H1 (cell line): ENCODE measurements around the gene RRH. TPM values are rescaled to one million over a fixed set of nuclear protein-coding genes. Genes with fewer than 3 reads are reported as not detected.
"Not testable (repeated sequence)": the region's sequence is repeated elsewhere in the genome, so short reads cannot be mapped to it uniquely, and the experiment has no call there.

ENCODE experiments used
- CTCF ChIA-PET: fragments of 300-600 bp; sonication (Branson Sonifier 250); formaldehyde crosslinking; loops from one replicate; lab custom pipeline; 2021; ENCODE audit not compliant: partially characterized antibody; lab: Charles Lee
- POLR2A ChIA-PET: fragments of 300-600 bp; sonication (Branson Sonifier 250); formaldehyde crosslinking; loops from one replicate; lab custom pipeline; 2021; ENCODE audit warnings: inconsistent platforms; ENCODE audit not compliant: partially characterized antibody; lab: Charles Lee
- DNase-seq, 2 experiments: peaks; one replicate each; pipeline versions ENCODE4 v3.0.0 to v3.0.0-alpha.2; 2010 to 2022; ENCODE audit warnings: low spot score in 2 of 2, low read depth in 1 of 2, mixed read lengths in 1 of 2
- FAIRE-seq: peaks from 2 replicates; lab custom pipeline; 2011; peaks lifted over from hg19 to GRCh38; lab: Jason Lieb, UNC
- H2AFZ ChIP-seq: 2 replicates; pipeline ENCODE4 v1.8.1; 2012; ENCODE audit warnings: low read length, inconsistent platforms
- H2AK5ac ChIP-seq: 2 replicates; pipeline ENCODE4 v1.6.1; 2013; ENCODE audit warnings: low read depth, low read length
- H2BK120ac ChIP-seq: replicated peaks from 2 replicates; pipeline ENCODE3; 2013; ENCODE audit warnings: low read depth, low read length, inconsistent platforms
- H2BK12ac ChIP-seq: 2 replicates; pipeline ENCODE4 v1.6.1; 2013; ENCODE audit warnings: low read depth, low read length
- H2BK15ac ChIP-seq: 2 replicates; pipeline ENCODE4 v1.6.1; 2013; ENCODE audit warnings: low read length
- H2BK20ac ChIP-seq: 2 replicates; pipeline ENCODE4 v1.6.1; 2013; ENCODE audit warnings: low read length
- H2BK5ac ChIP-seq: 2 replicates; pipeline ENCODE4 v1.6.1; 2013; ENCODE audit warnings: low read depth, low read length
- H3K14ac ChIP-seq: 2 replicates; pipeline ENCODE4 v1.6.1; 2013; ENCODE audit warnings: inconsistent platforms; ENCODE audit not compliant: insufficient read length
- H3K18ac ChIP-seq: 2 replicates; pipeline ENCODE4 v1.6.1; 2013; ENCODE audit warnings: low read length; ENCODE audit errors: extremely low read depth
- H3K23ac ChIP-seq: 2 replicates; pipeline ENCODE4 v1.6.1; 2013; ENCODE audit warnings: inconsistent platforms; ENCODE audit not compliant: insufficient read length
- H3K23me2 ChIP-seq: 2 replicates; pipeline ENCODE4 v1.6.1; 2013; ENCODE audit warnings: low read depth, low read length
- H3K27ac ChIP-seq: 2 replicates; pipeline ENCODE4 v1.6.1; 2011; ENCODE audit warnings: low read depth, low read length, inconsistent platforms
- H3K27me3 ChIP-seq, 4 experiments: replicated peaks in 1 of 4; 1 replicate in 1 of 4; 2 replicates in 3 of 4; pipeline versions ENCODE4 v1.6.1 to v1.8.1; 2011 to 2013; ENCODE audit warnings: low read length in 3 of 4, mild to moderate bottlenecking in 3 of 4, inconsistent platforms in 2 of 4, mixed read lengths in 2 of 4, moderate library complexity in 1 of 4; ENCODE audit not compliant: control insufficient read depth in 3 of 4, insufficient read depth in 3 of 4; ENCODE audit errors: extremely low read depth in 1 of 4
- H3K36me3 ChIP-seq, 4 experiments: 2 replicates each; pipeline versions ENCODE4 v1.6.1 to v1.8.1; 2011 to 2013; ENCODE audit warnings: mild to moderate bottlenecking in 4 of 4, low read length in 3 of 4, moderate library complexity in 2 of 4, control low read depth in 1 of 4, inconsistent platforms in 1 of 4; ENCODE audit not compliant: insufficient read depth in 4 of 4, control insufficient read depth in 2 of 4
- H3K4ac ChIP-seq: replicated peaks from 2 replicates; pipeline ENCODE3; 2013; ENCODE audit warnings: low read length, low read depth, mixed read lengths, inconsistent platforms; ENCODE audit not compliant: insufficient read length
- H3K4me1 ChIP-seq, 4 experiments: replicated peaks in 1 of 4; 1 replicate in 1 of 4; 2 replicates in 3 of 4; pipeline versions ENCODE4 v1.6.1 to v1.8.1; 2011 to 2013; ENCODE audit warnings: low read length in 3 of 4, inconsistent platforms in 2 of 4, mixed read lengths in 1 of 4; ENCODE audit not compliant: insufficient read depth in 4 of 4, control insufficient read depth in 3 of 4
- H3K4me2 ChIP-seq, 2 experiments: 2 replicates each; pipeline versions ENCODE4 v1.6.1 to v1.8.1; 2011 to 2013; ENCODE audit warnings: low read depth in 2 of 2, low read length in 2 of 2, control low read depth in 1 of 2, inconsistent platforms in 1 of 2, mild to moderate bottlenecking in 1 of 2; ENCODE audit not compliant: insufficient read depth in 1 of 2
- H3K4me3 ChIP-seq, 4 experiments: fragments of 200-600, 300-600 bp in 1 of 4; sonication (generic), shearing (Covaris generic), sonication (Bioruptor Twin) in 1 of 4; 2 replicates each; pipeline versions ENCODE4 v1.5.1 to v1.8.1; 2011 to 2016; ENCODE audit warnings: low read length in 4 of 4, low read depth in 3 of 4, control low read depth in 2 of 4, inconsistent platforms in 2 of 4, mild to moderate bottlenecking in 2 of 4, mixed read lengths in 1 of 4, moderate library complexity in 1 of 4; ENCODE audit not compliant: insufficient read depth in 2 of 4; ENCODE audit errors: extremely low read depth in 1 of 4
- H3K56ac ChIP-seq: replicated peaks from 2 replicates; pipeline ENCODE3; 2013; ENCODE audit warnings: low read depth, mild to moderate bottlenecking, mixed read lengths, low read length, inconsistent platforms; ENCODE audit not compliant: insufficient read length
- H3K79me1 ChIP-seq: 2 replicates; pipeline ENCODE4 v1.6.1; 2013; ENCODE audit warnings: low read depth, low read length, control low read depth
- H3K79me2 ChIP-seq, 2 experiments: 2 replicates each; pipeline versions ENCODE4 v1.6.1 to v1.8.1; 2012 to 2013; ENCODE audit warnings: low read length in 2 of 2, mild to moderate bottlenecking in 2 of 2, inconsistent platforms in 1 of 2; ENCODE audit not compliant: insufficient read depth in 2 of 2, control insufficient read depth in 1 of 2
- H3K9ac ChIP-seq, 4 experiments: replicated peaks in 1 of 4; 1 replicate in 1 of 4; 2 replicates in 3 of 4; pipeline versions ENCODE4 v1.6.1 to v1.8.1; 2011 to 2013; ENCODE audit warnings: low read depth in 3 of 4, low read length in 3 of 4, control low read depth in 2 of 4, mild to moderate bottlenecking in 2 of 4, moderate library complexity in 2 of 4, inconsistent platforms in 1 of 4; ENCODE audit errors: extremely low read depth in 1 of 4
- H3K9me3 ChIP-seq, 2 experiments: 2 replicates each; pipeline versions ENCODE4 v1.6.1 to v1.8.1; 2012 to 2013; ENCODE audit warnings: mild to moderate bottlenecking in 2 of 2, moderate library complexity in 2 of 2, control low read depth in 1 of 2, inconsistent platforms in 1 of 2, low read depth in 1 of 2, low read length in 1 of 2, mixed read lengths in 1 of 2; ENCODE audit not compliant: insufficient read depth in 2 of 2
- H4K20me1 ChIP-seq, 2 experiments: replicated peaks in 1 of 2; 2 replicates each; pipeline versions ENCODE3 to v1.8.1; 2011 to 2013; ENCODE audit warnings: inconsistent platforms in 2 of 2, low read length in 2 of 2, mild to moderate bottlenecking in 1 of 2; ENCODE audit not compliant: insufficient read depth in 2 of 2, control insufficient read depth in 1 of 2
- H4K5ac ChIP-seq: 2 replicates; pipeline ENCODE4 v1.6.1; 2013; ENCODE audit warnings: low read length, low read depth, mixed read lengths, inconsistent platforms; ENCODE audit not compliant: insufficient read length
- H4K8ac ChIP-seq: 2 replicates; pipeline ENCODE4 v1.8.0; 2013; ENCODE audit warnings: mild to moderate bottlenecking, moderate library complexity, low read length, inconsistent platforms; ENCODE audit not compliant: insufficient read depth; ENCODE audit errors: extremely low read depth
- H4K91ac ChIP-seq: replicated peaks from 2 replicates; pipeline ENCODE3; 2013; ENCODE audit warnings: low read length, mixed read lengths, inconsistent platforms; ENCODE audit not compliant: insufficient read length
- EP300 ChIP-seq, 2 experiments: IDR thresholded peaks; 1 replicate in 1 of 2; 2 replicates in 1 of 2; pipeline ENCODE4 v1.6.1; 2011 to 2012; ENCODE audit warnings: low read depth in 2 of 2, low read length in 2 of 2, mild to moderate bottlenecking in 2 of 2, borderline replicate concordance in 1 of 2, inconsistent platforms in 1 of 2, moderate library complexity in 1 of 2
- WGBS, 2 experiments: shearing (Covaris generic) in 1 of 2; methylation state at CpG; one replicate each; pipeline versions ENCODE4 v1.1.6 to v1.1.7; 2013 to 2015; ENCODE audit warnings: low lambda C conversion rate in 2 of 2, mixed read lengths in 2 of 2, inconsistent platforms in 1 of 2, low coverage in 1 of 2, missing lambda C conversion rate in 1 of 2; ENCODE audit not compliant: insufficient replicate concordance in 2 of 2, insufficient coverage in 1 of 2, insufficient read length in 1 of 2; ENCODE audit errors: extremely low coverage in 1 of 2, missing lambda C conversion rate in 1 of 2; 5-methylcytosine and 5-hydroxymethylcytosine counted together
- polyA plus RNA-seq, 7 experiments: library from polyadenylated mRNA; depleted of rRNA in 3 of 7; stranded (reverse) in 5 of 7; unstranded in 2 of 7; fragments of >200 nt in 5 of 7; fragments of 200-250 nt in 2 of 7; gene quantifications; 1 replicate in 5 of 7; 2 replicates in 1 of 7; 4 replicates in 1 of 7; pipeline versions ENCODE4 v1.2.1 to v1.2.3, GENCODE V29; 2011 to 2013; ENCODE audit warnings: missing spikeins in 2 of 7, mixed read lengths in 2 of 7
- total RNA-seq: library from RNA; stranded (reverse); fragmentation: NEBNext Ultra II Directional; extraction: Animal tissue kit (Norgen Biotek cat#: 25700); gene quantifications from 2 replicates; pipeline ENCODE4 v1.2.1, GENCODE V29; 2021

RRH gene
- total and polyA plus RNA-seq, 2 of the 8 experiments (the other 6 are each of a cell fraction or from before 2014, with no cell fraction given): 0.38 TPM; not detected in 1

- H2BK15ac ChIP-seq, H3K23me2 ChIP-seq, H3K79me1 ChIP-seq, H4K20me1 ChIP-seq, H3K9me3 ChIP-seq, H3K9ac ChIP-seq, H3K18ac ChIP-seq, H2BK12ac ChIP-seq, H2BK20ac ChIP-seq, FAIRE-seq, H3K4ac ChIP-seq, H3K23ac ChIP-seq, H3K14ac ChIP-seq, H4K8ac ChIP-seq, DNase-seq, H2AFZ ChIP-seq, H2BK120ac ChIP-seq, H2AK5ac ChIP-seq, H3K36me3 ChIP-seq, H3K27me3 ChIP-seq, H3K56ac ChIP-seq, CTCF ChIA-PET, H4K5ac ChIP-seq, H2BK5ac ChIP-seq, H3K4me3 ChIP-seq, H4K91ac ChIP-seq, H3K79me2 ChIP-seq, H3K4me2 ChIP-seq, H3K4me1 ChIP-seq, POLR2A ChIA-PET, H3K27ac ChIP-seq: not testable (repeated sequence)
- WGBS, 2 experiments: 95% methylated on average over 4 of the region's 4 CpGs; no CpG with 5 or more reads in 1 of the 2 experiments
- TF ChIP-seq EP300 (IDR thresholded peaks at IDR 0.05; ENCODE audit: borderline replicate concordance in 1 of 2, low read depth in 2 of 2, low read length in 2 of 2): peak in 1 of 2 experiments; percentile 5; a peak in 1 of 3 replicates
Observed at GRCh38 chr4:109859426-109860300, 31.9 kb downstream of the RRH start.
